Endodermal cell (in vitro differentiated cells): Measurements from ENCODE around the gene HAUS7. TPM values are rescaled to one million over a fixed set of nuclear protein-coding genes. Genes with fewer than 3 reads are reported as not detected.
A peak's percentile ranks its signal among the peaks of the same experiment; 100 is the strongest.

Experiments
- DNase-seq: peaks from one replicate; pipeline ENCODE4 v3.0.0-alpha.2; 2017
- H3K27ac ChIP-seq: 2 replicates; pipeline ENCODE4 v1.5.1; 2013; ENCODE audit warnings: mild to moderate bottlenecking, low read depth, low read length, moderate library complexity
- H3K27me3 ChIP-seq: 2 replicates; pipeline ENCODE4 v1.6.1; 2013; ENCODE audit warnings: mild to moderate bottlenecking, low read length, moderate library complexity; ENCODE audit not compliant: insufficient read depth, control insufficient read depth, poor library complexity, severe bottlenecking
- H3K36me3 ChIP-seq: 2 replicates; pipeline ENCODE4 v1.7.0; 2013; ENCODE audit warnings: mild to moderate bottlenecking, low read length, moderate library complexity; ENCODE audit not compliant: control insufficient read depth, insufficient read depth
- H3K4me1 ChIP-seq: one replicate; pipeline ENCODE4 v1.7.0; 2013; ENCODE audit warnings: low read length; ENCODE audit not compliant: control insufficient read depth, insufficient read depth
- H3K4me3 ChIP-seq: 2 replicates; pipeline ENCODE4 v1.5.1; 2013; ENCODE audit warnings: mild to moderate bottlenecking, low read length, moderate library complexity
- H3K9ac ChIP-seq: 2 replicates; pipeline ENCODE4 v1.6.1; 2013; ENCODE audit warnings: mild to moderate bottlenecking, low read length, moderate library complexity; ENCODE audit not compliant: poor library complexity, severe bottlenecking; ENCODE audit errors: extremely low read depth
- H3K9me3 ChIP-seq: 2 replicates; pipeline ENCODE4 v1.6.1; 2013; ENCODE audit warnings: mild to moderate bottlenecking, low read length, moderate library complexity; ENCODE audit not compliant: control insufficient read depth
- H3K27ac Mint-ChIP-seq: 2 replicates; pipeline ENCODE4 v1.8.0; 2020; ENCODE audit warnings: mixed read lengths
- H3K27me3 Mint-ChIP-seq: 2 replicates; pipeline ENCODE4 v1.8.0; 2021; ENCODE audit warnings: mild to moderate bottlenecking, mixed read lengths; ENCODE audit not compliant: insufficient read depth
- H3K36me3 Mint-ChIP-seq: 2 replicates; pipeline ENCODE4 v1.8.0; 2020; ENCODE audit warnings: low read depth, mixed read lengths
- H3K4me1 Mint-ChIP-seq: 2 replicates; pipeline ENCODE4 v1.8.0; 2020; ENCODE audit warnings: mixed read lengths
- H3K4me3 Mint-ChIP-seq: 2 replicates; pipeline ENCODE4 v1.8.0; 2020; ENCODE audit warnings: mild to moderate bottlenecking, moderate library complexity, mixed read lengths
- H3K9me3 Mint-ChIP-seq: 2 replicates; pipeline ENCODE4 v1.8.0; 2020; ENCODE audit warnings: mild to moderate bottlenecking, mixed read lengths
- CTCF ChIP-seq: fragments of 200-600 bp; sonication (generic); conservative IDR thresholded peaks from 2 replicates; pipeline ENCODE4 v1.5.0; 2021; ENCODE audit warnings: antibody characterized with exemption, mild to moderate bottlenecking
- WGBS, 2 experiments: methylation state at CpG; one replicate each; pipeline versions ENCODE4 v1.1.5 to v1.1.7; 2013; ENCODE audit warnings: missing lambda C conversion rate in 2 of 2, mixed read lengths in 1 of 2; ENCODE audit not compliant: insufficient coverage in 1 of 2, insufficient read length in 1 of 2; 5-methylcytosine and 5-hydroxymethylcytosine counted together
- total RNA-seq, 2 donors: library from RNA; stranded (reverse); fragmentation: NEBNext Ultra II Directional in 1 of 2; extraction: Animal tissue kit (Norgen Biotek cat#: 25700) in 1 of 2; gene quantifications; 2 replicates in 1 of 2; 3 replicates in 1 of 2; pipeline ENCODE4 v1.2.1, GENCODE V29; 2021

HAUS7 gene
- total RNA-seq, 2 donors from 2014 or later: 28.7 to 30.9 TPM

GRCh38 chrX:153410373-153410772 is 60.0 kb downstream of the HAUS7 start:
- H3K4me1 Mint-ChIP-seq: no peaks in the 10 kb centered on the region
- Histone ChIP-seq H3K4me3 (no peak overlapping the region), H3K4me1 (no peaks in the 10 kb centered on the region), H3K9me3 (no peaks in the 10 kb centered on the region), H3K9ac (no peak overlapping the region), H3K27ac (no peak overlapping the region), H3K36me3 (no peaks in the 10 kb centered on the region), H3K27me3 (peaks cover 22% of the 10 kb centered on the region)
- no peak for DNase-seq
- no peak for TF ChIP-seq CTCF
- no peak overlapping the region for H3K27ac Mint-ChIP-seq
- peak overlapping the region; percentile 52 for H3K4me3 Mint-ChIP-seq
- no peaks in the 10 kb centered on the region for H3K36me3 Mint-ChIP-seq
- H3K27me3 Mint-ChIP-seq: peaks cover 31% of the 10 kb centered on the region
- WGBS, 2 experiments: 90% methylated on average over 13 of the region's 15 CpGs; no CpG with 5 or more reads in 1 of the 2 experiments
- H3K9me3 Mint-ChIP-seq: peaks cover 65% of the 10 kb centered on the region

GRCh38 chrX:153409414-153410101 is 60.8 kb downstream of the HAUS7 start:
- Histone ChIP-seq H3K27me3 (peaks cover 22% of the 10 kb centered on the region), H3K27ac (no peak overlapping the region), H3K9ac (no peak overlapping the region), H3K4me1 (no peaks in the 10 kb centered on the region), H3K36me3 (no peaks in the 10 kb centered on the region), H3K9me3 (no peaks in the 10 kb centered on the region), H3K4me3 (no peak overlapping the region)
- H3K4me3 Mint-ChIP-seq: no peak overlapping the region
- H3K27me3 Mint-ChIP-seq: peaks cover 33% of the 10 kb centered on the region
- no peaks in the 10 kb centered on the region for H3K36me3 Mint-ChIP-seq
- DNase-seq: no peak
- no peak overlapping the region for H3K27ac Mint-ChIP-seq
- H3K4me1 Mint-ChIP-seq: no peaks in the 10 kb centered on the region
- no peak for TF ChIP-seq CTCF
- H3K9me3 Mint-ChIP-seq: peaks cover 66% of the 10 kb centered on the region
- 92 to 97% methylated on average over 6 to 28 of the region's 30 CpGs for WGBS, 2 experiments

GRCh38 chrX:153408871-153409351 is 61.5 kb downstream of the HAUS7 start:
- peaks cover 63% of the 10 kb centered on the region for H3K9me3 Mint-ChIP-seq

More at GRCh38 chrX:153408871-153409351, 61.5 kb downstream of the HAUS7 start:
- H3K9ac ChIP-seq: no peak overlapping the region
- peaks cover 22% of the 10 kb centered on the region for H3K27me3 ChIP-seq
- Mint-ChIP-seq H3K36me3 (no peaks in the 10 kb centered on the region), H3K27ac (no peak overlapping the region), H3K27me3 (peaks cover 33% of the 10 kb centered on the region), H3K4me1 (no peaks in the 10 kb centered on the region), H3K4me3 (no peak overlapping the region)
- no peak for TF ChIP-seq CTCF
- no peaks in the 10 kb centered on the region for H3K9me3 ChIP-seq
- no peaks in the 10 kb centered on the region for H3K36me3 ChIP-seq
- no peak overlapping the region for H3K4me3 ChIP-seq
- DNase-seq: no peak
- WGBS, 2 experiments: 60 to 86% methylated on average over 1 to 10 of the region's 12 CpGs
- no peaks in the 10 kb centered on the region for H3K4me1 ChIP-seq
- H3K27ac ChIP-seq: no peak overlapping the region
